ENCODE results near the gene RNF212.

Gene RNF212

DNA sequence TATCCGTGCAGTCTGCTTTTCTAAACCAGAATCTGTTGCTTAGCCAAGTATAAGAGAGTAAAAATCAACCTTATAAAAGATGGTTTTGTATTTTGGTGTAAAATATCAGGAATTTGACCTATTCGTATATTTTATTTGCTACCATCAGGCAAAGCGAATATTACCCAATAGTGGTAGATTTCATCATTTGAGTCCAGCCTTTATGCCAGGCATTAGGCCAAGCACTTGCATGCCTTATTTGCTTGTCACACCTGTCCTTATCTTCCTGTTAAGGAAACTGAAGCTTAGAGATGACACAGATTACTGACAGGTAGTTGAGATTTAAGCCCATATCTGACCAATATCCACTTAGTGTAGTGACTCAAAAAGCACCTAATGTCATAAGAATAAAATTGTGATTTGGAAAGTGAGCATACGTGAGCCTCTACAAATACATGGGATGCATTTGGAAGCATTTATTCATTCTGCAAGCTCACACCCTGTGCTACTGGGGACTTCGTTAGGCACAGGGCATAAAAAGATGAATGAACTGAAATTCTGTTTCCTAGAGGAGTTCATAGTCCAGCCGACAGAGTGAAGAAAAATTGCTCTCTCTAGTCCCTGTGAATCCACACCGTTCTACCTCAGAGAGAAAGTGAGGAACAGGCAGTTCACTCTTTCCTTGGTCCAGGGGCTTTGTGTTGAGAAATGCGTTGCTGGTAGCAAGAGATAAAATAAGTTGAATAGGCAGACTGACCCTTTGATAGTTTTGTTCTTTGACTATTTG is 2.3 kb upstream of the RNF212 start:
- no peak for DNase-seq (ENCODE audit: low spot score)

DNA sequence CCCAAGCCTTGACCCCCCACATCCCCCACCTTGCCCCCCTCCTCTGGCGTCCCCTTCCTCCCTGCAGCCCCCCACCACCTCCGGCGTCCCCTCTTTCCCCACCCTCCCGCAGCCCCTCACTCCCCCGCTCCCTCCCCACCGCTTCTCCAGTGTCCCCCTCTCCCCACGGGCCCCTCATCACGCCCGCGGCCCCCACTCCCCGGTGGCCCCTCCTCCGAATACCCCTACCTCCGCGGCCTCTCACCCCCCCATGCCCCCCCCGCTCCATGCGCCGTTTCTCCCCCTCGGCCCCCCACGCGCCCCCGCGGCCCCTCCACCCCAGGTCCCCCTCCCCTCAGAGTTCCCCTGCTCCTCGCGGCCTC is 562 bp downstream of the RNF212 start:
- DNase-seq (ENCODE audit: low spot score), result no peak

DNA sequence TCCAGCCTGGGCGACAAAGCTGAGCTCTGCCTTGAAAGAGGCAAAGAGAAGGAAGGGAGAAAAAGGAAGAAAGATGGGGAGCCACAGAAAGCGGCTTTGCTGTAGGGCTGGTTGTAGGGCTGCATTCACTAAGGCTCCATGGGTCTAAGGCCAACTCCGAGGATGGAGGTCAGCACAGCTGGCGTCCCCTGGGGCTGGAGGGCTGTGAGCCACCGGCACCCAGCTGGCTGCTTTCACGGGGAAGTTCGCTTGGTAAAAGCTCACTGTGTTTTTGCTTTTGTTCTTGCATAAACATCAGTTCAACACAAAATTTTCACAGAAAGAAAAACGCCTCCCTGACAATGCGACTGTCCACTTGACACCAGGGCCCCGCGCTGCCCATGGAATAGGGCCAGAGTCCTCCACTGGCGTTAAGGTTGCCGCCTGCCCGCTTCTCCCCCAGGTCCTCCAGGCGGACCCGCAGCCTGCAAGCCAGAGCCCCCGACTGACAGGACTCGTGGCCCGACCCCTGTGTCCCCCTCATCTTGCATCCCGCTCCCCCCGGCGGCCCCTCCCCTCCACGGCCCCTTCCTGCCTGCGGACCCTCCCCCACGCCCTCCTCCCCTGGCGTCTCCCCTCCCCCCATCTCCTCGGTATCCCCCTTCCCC is 1.1 kb downstream of the RNF212 start:
- no peak for DNase-seq (ENCODE audit: low spot score)

DNA sequence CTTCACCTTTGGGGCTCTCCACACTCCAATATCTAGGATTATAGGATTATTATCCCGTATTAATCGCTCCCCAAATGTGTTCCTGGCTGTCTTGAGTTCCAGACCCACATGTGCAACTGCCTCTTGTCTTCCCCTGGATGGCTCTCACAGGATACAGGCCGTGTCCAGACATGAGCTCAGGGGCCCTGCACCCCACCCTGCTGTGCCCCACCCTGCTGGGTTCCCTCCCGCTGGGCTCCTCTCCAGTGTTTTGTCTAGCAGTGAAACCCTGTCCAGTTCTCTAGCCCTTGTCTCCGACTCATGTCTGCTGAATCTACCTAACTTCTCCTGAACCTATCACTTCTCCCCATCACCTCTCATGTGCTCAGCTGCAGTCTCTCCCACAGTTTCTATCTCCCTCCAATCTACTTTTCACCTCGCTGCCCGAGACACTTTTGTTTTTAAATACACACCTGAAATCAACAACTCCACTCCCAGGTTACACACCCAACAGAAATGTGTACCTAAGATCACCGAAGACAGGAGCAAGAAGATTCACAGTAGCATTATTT is 2.0 kb downstream of the RNF212 start:
- DNase-seq (ENCODE audit: low spot score), result no peak

DNA sequence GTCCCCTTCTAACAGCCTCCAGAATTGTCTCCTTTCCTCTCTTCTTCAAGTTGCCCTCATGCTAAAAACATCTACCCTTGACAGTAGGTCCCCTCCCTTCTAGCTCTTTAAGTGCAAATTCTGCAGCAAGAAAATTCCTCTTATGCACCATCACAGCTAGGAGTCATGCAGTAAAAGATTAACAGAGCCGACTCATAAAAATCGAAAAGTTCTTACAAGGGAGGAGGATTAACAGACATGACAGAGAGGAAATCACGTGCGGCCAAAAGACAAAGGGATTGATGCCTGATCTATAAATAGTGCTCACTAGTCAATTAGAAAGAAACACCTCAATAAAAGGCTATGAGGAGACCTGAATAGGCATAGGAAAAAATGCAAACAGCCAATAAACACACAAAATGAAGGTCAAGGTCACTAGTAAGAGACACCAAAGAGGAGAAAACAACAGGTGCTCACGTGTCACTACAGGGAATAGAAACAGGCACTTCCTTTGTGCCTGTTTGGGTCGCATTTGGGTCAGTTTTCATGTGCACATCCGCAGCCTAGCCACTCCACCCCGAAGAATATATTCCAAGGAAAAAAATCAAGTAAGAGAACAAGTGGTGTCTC is 3.4 kb downstream of the RNF212 start:
- DNase-seq (ENCODE audit: low spot score), result no peak

DNA sequence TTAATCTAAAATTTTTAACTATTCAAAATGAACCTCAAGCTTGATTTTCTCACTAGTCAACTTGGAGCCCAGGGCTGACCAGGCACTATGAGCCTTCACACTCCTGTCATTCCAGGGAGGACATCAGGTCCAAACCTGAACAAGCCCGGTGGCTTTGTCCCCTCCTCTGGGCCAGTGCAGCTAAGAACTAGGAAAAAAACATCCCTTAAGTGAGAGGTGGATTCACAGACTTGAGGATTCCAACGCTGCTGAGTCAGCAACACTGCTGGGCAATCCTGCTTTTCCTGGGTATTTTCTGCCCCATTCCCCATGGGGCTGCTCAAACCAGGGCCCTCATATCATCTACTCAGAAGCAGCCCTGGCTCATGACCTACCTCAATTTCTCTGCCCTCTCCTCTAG is 4.0 kb downstream of the RNF212 start:
- DNase-seq (ENCODE audit: low spot score), result no peak

DNA sequence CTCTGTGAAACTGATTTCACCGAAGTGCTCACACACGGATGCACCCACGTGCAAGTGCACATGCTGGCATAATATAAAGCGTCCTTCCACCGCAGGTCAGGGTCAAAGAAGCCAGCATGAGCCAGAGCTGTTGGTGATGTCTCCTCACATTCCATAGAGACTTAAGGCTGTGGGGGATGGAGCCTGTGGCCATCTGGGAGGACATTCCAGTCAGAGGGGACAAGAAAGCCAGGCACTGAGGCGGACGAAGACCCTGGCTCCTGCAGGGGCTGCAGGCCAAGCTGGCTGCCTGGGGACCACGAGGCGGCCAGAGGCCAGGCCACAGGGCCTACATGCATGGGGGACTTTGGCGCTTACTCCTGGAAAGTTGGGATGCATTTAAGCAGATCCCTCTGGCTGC is 7.7 kb downstream of the RNF212 start:
- no peak for DNase-seq (ENCODE audit: low spot score)

DNA sequence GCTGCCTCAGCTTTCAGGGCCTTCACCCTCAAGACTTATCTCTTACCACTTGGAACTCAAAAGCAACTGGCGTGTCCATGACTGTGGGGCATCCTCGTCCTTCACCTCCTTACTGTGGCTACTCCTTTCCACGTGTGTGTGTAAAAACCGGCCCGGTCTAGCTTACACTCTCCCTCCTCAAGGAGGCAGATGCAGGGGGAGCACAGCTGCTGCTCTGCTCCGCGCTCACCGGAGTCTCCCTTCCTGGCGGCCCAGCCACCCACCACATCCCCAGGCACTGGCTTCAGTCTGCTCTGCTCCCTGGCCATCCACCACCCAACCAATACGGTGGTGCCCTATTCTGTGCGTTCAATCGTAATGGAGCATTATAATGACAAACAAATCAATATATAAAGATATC is 8.3 kb downstream of the RNF212 start:
- DNase-seq (ENCODE audit: low spot score), result no peak

DNA sequence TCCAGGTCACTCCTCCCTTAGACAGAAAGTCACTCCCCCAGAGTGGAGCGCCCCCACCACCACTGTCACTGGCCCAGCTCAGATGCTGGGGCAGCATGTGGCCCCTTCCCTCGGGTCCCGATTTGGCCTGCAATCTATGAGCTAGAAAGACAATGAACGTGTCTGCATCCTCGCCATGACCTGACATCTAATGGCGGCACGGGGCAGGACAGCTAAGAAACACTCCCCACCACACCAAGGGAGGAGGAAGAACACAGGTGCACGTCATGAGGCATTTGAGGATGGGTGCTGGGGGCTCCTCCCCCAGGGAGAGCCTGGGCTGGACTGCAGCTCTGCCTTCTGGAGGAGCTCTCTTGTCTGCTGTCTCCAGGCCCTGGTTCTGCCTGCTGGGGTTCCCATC is 8.7 kb downstream of the RNF212 start:
- no peak for DNase-seq (ENCODE audit: low spot score)

DNA sequence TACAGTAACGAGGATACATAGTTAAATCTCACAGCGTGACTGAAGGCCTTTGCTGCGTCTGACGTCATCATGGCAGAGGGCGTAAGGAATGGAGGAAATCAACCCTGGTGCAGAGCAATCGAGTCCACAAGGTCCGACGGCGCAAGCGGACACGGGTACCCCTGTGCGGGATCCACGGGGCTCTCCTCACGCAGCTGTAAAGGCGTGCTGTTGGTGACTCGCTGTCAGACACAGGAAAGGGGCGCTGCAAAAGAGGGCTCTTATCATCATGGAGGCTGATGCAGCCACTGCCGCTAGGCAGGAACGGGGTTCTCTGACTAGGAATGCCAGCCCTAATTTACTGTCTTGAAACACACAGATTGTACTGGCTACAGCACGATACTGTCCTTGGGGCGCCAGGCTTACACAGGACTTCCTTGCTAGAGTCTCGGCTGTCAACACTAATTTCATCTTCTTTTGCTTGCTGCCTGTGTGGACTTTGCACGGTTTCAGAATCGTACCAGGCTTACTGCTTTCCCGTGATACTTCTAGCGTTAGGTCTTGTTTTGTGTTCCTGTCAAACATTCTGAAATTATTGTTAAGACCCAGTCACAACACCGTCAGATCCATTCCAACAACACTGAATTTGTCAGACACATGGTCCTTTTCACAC is 13.6 kb downstream of the RNF212 start:
- DNase-seq (ENCODE audit: low spot score), result no peak

DNA sequence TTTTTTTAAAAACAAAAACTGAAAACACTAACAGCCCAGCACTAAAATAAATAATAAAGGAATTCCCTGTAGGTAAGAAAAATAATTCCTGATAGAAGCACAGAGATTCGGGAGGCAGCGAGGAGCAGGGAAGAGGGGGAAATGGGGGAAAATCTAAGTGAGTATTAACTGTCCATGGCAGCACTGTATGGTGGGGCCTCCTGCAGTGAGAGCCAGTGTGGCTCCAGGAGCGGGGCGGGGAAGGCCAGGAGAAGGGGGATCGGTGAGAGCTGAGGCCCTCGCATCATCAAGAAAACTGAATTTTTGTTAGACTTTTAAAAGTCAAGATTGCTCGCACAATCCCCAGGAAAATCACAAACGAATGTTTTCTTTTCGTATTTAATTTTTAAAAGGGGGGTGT is 14.1 kb downstream of the RNF212 start:
- DNase-seq (ENCODE audit: low spot score), result no peak

DNA sequence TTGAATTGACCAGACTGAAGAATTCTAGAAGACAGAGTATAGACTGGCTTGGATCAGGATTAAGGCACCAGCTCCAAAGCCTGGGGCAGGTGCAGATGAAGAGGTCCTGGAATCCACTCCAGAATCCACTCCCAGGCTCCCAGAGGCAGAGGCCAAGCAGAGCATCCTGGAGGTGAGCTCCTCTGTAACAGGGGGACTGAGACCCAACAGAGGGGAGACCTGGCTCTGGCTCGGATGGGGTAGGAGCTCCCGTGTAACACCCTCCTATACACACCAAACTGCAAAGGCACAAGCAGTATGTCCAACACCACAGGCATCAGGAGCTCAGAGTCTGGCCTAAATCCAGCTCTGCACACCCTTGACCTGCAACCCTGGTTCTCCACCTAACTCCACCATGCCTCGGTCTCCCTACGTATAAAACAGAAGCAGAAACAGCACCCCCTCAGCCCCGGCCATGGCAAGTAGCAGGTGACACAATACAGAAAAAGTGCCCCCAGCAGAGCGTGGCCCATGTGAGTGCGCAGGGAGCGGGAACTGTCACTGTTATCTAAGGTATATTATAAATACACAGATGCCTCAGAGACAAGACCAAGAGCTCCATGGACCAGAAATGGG is 14.9 kb downstream of the RNF212 start:
- DNase-seq (ENCODE audit: low spot score), result no peak

DNA sequence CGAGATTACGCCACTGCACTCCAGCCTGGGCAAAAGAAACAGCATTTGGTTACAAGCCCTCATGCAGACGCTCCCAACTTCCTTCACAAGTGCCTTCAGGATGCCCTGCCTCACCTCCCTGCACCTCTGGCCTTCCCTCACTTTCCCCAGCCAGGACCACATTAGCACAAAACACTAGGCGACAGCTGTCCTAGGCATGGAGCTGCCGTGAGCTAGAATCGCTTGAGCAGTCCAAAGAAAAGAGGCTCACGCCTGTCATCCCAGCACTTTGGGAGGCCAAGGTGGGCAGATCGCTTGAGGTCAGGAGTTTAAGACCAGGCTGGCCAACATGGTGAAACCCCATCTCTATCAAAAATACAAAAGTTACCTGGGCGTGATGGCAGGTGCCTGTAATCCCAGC is 15.8 kb downstream of the RNF212 start:
- DNase-seq (ENCODE audit: low spot score), result no peak

DNA sequence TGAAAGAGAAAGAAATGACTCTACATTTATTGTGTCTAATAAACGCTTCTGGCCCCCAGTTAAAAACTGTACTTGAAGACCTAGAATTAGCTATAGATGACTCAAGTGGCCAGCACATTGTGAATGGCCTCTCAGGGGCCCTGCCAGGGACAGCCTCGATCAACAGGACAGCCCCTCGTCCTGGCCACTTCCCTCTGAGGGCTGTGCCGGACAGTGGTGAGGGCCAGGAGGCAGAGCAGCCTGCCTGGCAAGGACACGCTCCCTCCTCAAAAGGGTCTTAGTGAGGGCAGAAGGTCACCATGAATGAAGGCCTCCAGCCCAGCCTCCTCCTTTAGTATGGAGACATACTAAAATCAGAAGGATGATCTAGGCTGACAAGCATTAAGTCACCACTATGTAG is 16.5 kb downstream of the RNF212 start:
- no peak for DNase-seq (ENCODE audit: low spot score)

DNA sequence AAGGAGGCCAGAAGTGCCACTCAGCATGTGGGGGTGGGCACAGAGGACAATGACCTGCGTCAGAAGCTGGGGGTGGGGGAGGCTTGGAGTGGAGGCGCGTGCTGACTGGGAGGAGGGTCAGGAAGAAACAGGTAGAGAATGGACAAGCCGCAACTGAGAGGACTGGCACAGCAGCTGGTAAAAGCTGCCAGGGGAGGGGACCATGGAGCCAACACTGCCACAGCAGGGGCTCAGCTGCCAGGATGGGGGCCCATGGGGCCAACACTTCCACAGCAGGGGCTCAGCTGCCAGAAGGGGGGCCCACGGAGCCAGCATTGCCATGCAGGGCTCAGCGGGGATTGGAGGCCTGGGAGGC is 19.1 kb downstream of the RNF212 start:
- no peak for DNase-seq (ENCODE audit: low spot score)

DNA sequence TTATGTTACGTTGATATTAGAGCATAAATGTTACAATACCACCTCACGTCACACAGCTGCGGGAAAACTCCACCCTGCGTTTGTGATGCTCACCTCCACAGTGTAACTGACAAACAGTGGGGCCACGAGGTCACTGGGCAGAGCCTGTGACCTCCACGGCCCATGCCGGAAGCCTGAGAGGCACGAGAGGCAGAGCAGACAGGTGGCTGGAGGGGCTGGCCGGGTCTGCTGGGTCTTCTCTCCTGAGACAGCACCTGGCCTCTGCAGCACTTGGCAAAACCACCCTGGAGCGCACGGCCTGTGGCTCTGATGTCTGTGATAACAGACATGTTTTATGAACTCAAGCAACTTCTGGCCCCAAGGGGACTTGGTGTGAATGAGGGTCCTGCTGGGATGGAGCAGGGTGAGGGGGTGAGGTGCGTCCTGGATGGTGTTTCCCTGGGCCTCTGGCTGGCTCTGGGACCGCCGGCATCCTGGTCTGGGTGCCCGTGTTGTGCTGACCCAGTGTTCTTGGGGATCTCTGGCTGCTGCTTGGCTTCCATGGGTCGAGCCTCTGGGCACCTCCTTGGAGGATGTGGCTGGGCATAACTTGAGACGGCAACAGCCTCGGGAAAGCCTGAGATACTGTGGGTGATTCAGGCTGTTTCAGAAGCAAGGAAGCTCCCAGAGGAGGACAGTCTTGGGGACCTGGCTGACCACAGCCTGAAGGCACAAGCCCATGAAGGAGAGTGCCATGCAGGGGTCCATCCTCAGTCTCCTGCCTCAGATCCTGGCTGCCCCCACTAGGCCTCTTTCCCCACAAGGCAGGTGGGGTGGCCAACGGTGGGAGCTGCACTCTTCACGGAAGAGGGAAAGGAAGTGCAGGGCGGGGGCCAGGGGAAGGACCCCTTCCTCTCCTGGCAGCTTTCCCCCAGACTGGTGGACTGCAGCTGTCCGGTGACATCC is 19.7 kb downstream of the RNF212 start:
- no peak for DNase-seq (ENCODE audit: low spot score)

DNA sequence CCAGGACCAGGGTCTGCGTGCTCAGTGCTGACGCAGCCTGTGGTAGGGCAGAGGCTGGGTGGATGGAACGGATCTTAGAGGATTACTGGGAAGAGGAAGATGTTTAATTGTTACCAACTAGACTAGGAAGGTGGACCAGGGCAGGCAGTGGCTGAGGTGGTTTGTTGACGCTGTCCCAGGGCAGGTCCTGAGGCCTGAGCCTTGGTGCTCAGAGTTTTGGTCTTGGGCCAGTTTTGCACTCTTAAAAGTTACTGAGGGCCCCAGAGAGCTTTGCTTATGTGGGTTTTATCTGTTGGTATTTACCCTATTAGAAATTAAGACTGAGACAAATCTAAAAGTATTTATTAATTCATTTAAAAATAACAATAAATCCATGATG is 20.4 kb downstream of the RNF212 start:
- no peak for DNase-seq (ENCODE audit: low spot score)

DNA sequence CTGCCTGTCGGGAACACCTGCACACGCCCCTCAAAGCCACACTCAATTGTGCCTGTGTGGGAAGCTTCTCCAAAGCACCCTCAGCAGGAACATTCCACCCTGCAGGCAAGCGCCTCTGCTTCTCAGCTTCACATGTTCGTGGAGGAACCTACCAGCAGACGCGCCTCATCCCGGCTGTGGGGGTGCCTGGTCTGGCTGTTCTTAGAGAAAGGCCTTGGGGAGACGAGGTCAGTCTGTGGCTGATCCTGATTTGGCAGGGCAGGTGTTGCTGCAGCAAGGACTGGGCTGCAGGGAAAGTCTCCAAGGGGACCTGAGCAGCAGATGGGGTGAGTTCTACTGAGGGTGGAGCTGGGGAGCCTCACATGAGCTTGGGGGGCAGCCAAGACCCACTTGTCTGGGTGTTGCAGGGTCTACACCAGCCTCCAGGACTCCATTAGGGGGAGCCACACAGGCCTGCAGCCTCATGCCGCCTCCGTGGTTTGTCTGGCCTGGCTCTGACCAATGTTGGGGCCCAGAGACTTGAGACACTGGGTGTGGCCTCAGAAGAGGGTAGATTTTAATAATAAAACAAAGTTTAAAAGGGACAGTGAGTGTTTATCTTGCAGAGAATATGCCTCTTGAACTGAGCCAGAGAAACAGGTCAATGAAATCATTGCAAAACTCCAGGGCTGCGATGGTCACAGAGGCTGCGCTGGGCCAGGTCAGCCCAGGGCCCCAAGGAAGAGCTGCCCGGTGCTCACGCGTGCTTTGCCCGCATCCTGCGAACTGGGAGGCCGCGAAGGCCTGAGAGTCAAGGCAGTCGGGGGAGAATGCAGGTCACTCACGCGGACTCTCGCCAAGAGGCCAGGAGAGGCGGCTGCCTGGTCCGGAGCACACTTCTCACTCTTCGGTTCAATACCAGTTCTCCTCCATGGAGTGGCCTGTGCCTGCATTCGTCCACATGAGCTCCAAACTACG is 21.1 kb downstream of the RNF212 start:
- DNase-seq (ENCODE audit: low spot score), result no peak

DNA sequence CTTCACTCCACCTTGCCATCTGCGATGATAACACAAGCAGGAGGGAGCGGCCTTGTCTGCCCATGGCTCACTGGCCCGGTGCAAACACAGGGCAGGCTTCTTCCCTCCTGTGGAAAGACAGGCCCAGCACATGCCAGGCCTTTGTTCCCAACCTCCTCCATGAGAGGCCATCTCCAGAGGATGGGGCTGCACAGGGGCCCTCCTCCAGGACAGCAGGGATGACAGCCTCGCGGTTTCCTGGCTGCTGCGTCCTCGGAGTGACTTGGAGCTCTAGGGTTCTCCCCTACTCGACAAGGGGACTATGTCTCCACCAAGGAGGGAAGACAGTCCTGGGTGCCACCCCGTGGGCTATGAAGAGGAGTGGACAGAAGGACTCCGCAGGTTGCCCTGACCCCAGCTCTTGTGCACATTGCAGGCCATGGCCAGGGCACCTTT is 21.8 kb downstream of the RNF212 start:
- DNase-seq (ENCODE audit: low spot score), result no peak

Measured in germinal center (tissue), 1 donor.